SK-N-SH treated with all-trans-retinoic acid at 6 μM for 48 hours (cell line): ENCODE data around the gene GPC3.

ENCODE experiments used
- ATAC-seq: fragments of 200-7000 bp; cut with Tn5 transposase; 3 replicates; pipeline ENCODE4 v1.9.1; 2020; ENCODE audit warnings: mild to moderate bottlenecking, moderate library complexity
- ARNTL ChIP-seq: fragments of 450-650 bp; formaldehyde crosslinking; IDR thresholded peaks from 2 replicates; pipeline ENCODE4 v1.5.0; 2020; ENCODE audit warnings: low read depth, mild to moderate bottlenecking, moderate library complexity, borderline replicate concordance
- CREB5 ChIP-seq: fragments of 250-450 bp; sonication (Bioruptor Pico); IDR thresholded peaks from 2 replicates; pipeline ENCODE4 v1.5.1; 2020; ENCODE audit warnings: low read depth, mild to moderate bottlenecking, moderate library complexity
- CSDC2 ChIP-seq: fragments of 250-450 bp; sonication (Bioruptor Pico); IDR thresholded peaks from 2 replicates; pipeline ENCODE4 v1.5.0; 2020; ENCODE audit warnings: mild to moderate bottlenecking, moderate library complexity
- CSRNP3 ChIP-seq: fragments of 250-450 bp; sonication (Bioruptor Pico); IDR thresholded peaks from 2 replicates; pipeline ENCODE4 v1.5.1; 2021; ENCODE audit warnings: mild to moderate bottlenecking, moderate library complexity
- ESRRG ChIP-seq: fragments of 250-450 bp; sonication (Bioruptor Pico); IDR thresholded peaks from 2 replicates; pipeline ENCODE4 v1.6.1; 2021; ENCODE audit warnings: mild to moderate bottlenecking
- ISL1 ChIP-seq: fragments of 250-450 bp; sonication (Bioruptor Pico); IDR thresholded peaks from 2 replicates; pipeline ENCODE4 v2.1.2; 2022; ENCODE audit warnings: mild to moderate bottlenecking, moderate library complexity
- OSR1 ChIP-seq: fragments of 250-450 bp; sonication (Bioruptor Pico); IDR thresholded peaks from 2 replicates; pipeline ENCODE4 v1.8.0; 2022; ENCODE audit warnings: moderate library complexity, mild to moderate bottlenecking, inconsistent platforms
- PATZ1 ChIP-seq: fragments of 250-450 bp; sonication (Bioruptor Pico); IDR thresholded peaks from 2 replicates; pipeline ENCODE4 v1.8.0; 2020; ENCODE audit warnings: mild to moderate bottlenecking, moderate library complexity, borderline replicate concordance
- POU6F1 ChIP-seq: fragments of 250-450 bp; sonication (Bioruptor Pico); IDR thresholded peaks from 2 replicates; pipeline ENCODE4 v1.8.0; 2021; ENCODE audit warnings: low read depth, mild to moderate bottlenecking, moderate library complexity, borderline replicate concordance
- RARB ChIP-seq: fragments of 250-450 bp; sonication (Bioruptor Pico); IDR thresholded peaks from 2 replicates; pipeline ENCODE4 v1.8.0; 2021; ENCODE audit warnings: mild to moderate bottlenecking, moderate library complexity
- SNAI2 ChIP-seq: fragments of 250-450 bp; sonication (Bioruptor Pico); IDR thresholded peaks from 2 replicates; pipeline ENCODE4 v1.5.0; 2020; ENCODE audit warnings: mild to moderate bottlenecking, moderate library complexity
- TCF4 ChIP-seq: fragments of 250-450 bp; sonication (Bioruptor Pico); IDR thresholded peaks from 2 replicates; pipeline ENCODE4 v1.8.0; 2021; ENCODE audit warnings: mild to moderate bottlenecking, moderate library complexity, borderline replicate concordance
- TOX ChIP-seq: fragments of 250-450 bp; sonication (Bioruptor Pico); IDR thresholded peaks from 2 replicates; pipeline ENCODE4 v1.8.0; 2021; ENCODE audit warnings: mild to moderate bottlenecking, moderate library complexity, borderline replicate concordance
- TSHZ2 ChIP-seq: fragments of 250-450 bp; sonication (Bioruptor Pico); IDR thresholded peaks from 2 replicates; pipeline ENCODE4 v1.5.0; 2020; ENCODE audit warnings: mild to moderate bottlenecking, moderate library complexity
- ZFP3 ChIP-seq: fragments of 250-450 bp; sonication (Bioruptor Pico); IDR thresholded peaks from 2 replicates; pipeline ENCODE4 v1.5.0; 2020; ENCODE audit warnings: mild to moderate bottlenecking, moderate library complexity
- ZFP30 ChIP-seq: fragments of 450-650 bp; formaldehyde crosslinking; IDR thresholded peaks from 2 replicates; pipeline ENCODE4 v1.5.0; 2022; ENCODE audit warnings: mild to moderate bottlenecking, moderate library complexity
- ZNF565 ChIP-seq: fragments of 450-650 bp; formaldehyde crosslinking; conservative IDR thresholded peaks from 2 replicates; pipeline ENCODE4 v1.5.0; 2020; ENCODE audit warnings: low read depth, mild to moderate bottlenecking, moderate library complexity
- ZNF70 ChIP-seq: fragments of 450-650 bp; formaldehyde crosslinking; IDR thresholded peaks from 2 replicates; pipeline ENCODE4 v1.5.0; 2020; ENCODE audit warnings: mild to moderate bottlenecking, moderate library complexity
- ZNF8 ChIP-seq: fragments of 450-650 bp; formaldehyde crosslinking; IDR thresholded peaks from 2 replicates; pipeline ENCODE4 v1.5.0; 2020; ENCODE audit warnings: mild to moderate bottlenecking, moderate library complexity

GPC3 gene

GRCh38 chrX:133849676-133850075, 135.7 kb downstream of the GPC3 start:
- no peak for ATAC-seq
- no peak for TF ChIP-seq POU6F1 (CRISPR knock-in tag)
- TF ChIP-seq ISL1: no peak
- TF ChIP-seq ZNF8 (CRISPR knock-in tag): no peak
- no peak for TF ChIP-seq TCF4 (CRISPR knock-in tag)
- TF ChIP-seq CSDC2 (CRISPR knock-in tag): no peak
- no peak for TF ChIP-seq TOX (CRISPR knock-in tag)
- TF ChIP-seq CSRNP3 (CRISPR knock-in tag): no peak
- no peak for TF ChIP-seq OSR1 (CRISPR knock-in tag)

GRCh38 chrX:133847340-133847994, 137.9 kb downstream of the GPC3 start:
- TF ChIP-seq CSDC2 (CRISPR knock-in tag): no peak
- no peak for TF ChIP-seq CREB5 (CRISPR knock-in tag)
- TF ChIP-seq CSRNP3 (CRISPR knock-in tag): no peak
- no peak for TF ChIP-seq ZNF565 (CRISPR knock-in tag)
- TF ChIP-seq ARNTL: no peak
- no peak for TF ChIP-seq TSHZ2 (CRISPR knock-in tag)
- TF ChIP-seq POU6F1 (CRISPR knock-in tag): no peak
- no peak for TF ChIP-seq TOX (CRISPR knock-in tag)
- no peak for TF ChIP-seq TCF4 (CRISPR knock-in tag)
- no peak for TF ChIP-seq ESRRG
- TF ChIP-seq RARB (CRISPR knock-in tag): no peak
- peak; percentile 61 for ATAC-seq

GRCh38 chrX:133846311-133846710, 139.1 kb downstream of the GPC3 start:
- ATAC-seq: no peak
- no peak for TF ChIP-seq ZFP3 (CRISPR knock-in tag)
- no peak for TF ChIP-seq TCF4 (CRISPR knock-in tag)
- no peak for TF ChIP-seq ZFP30 (CRISPR knock-in tag)
- TF ChIP-seq RARB (CRISPR knock-in tag): no peak
- TF ChIP-seq SNAI2: no peak
- no peak for TF ChIP-seq ESRRG
- no peak for TF ChIP-seq ZNF70 (CRISPR knock-in tag)
- TF ChIP-seq PATZ1: no peak
- no peak for TF ChIP-seq TSHZ2 (CRISPR knock-in tag)
- no peak for TF ChIP-seq TOX (CRISPR knock-in tag)
